HG03378 (cell line): ENCODE data around the gene HMGN1.

Experiments
- ATAC-seq: cut with Tn5 transposase; IDR thresholded peaks from one replicate; pipeline ENCODE4 v1.9.1; 2021; ENCODE audit warnings: mild to moderate bottlenecking, moderate library complexity; ENCODE audit not compliant: unreplicated experiment

The HMGN1 gene

GRCh38 chr21:39334611-39335010 is 14.3 kb downstream of the HMGN1 start:
- ATAC-seq, result no peak

- ATAC-seq, result no peak
Measured at GRCh38 chr21:39332175-39332574, 16.7 kb downstream of the HMGN1 start.

- no peak for ATAC-seq
Measured at GRCh38 chr21:39330001-39330400, 18.9 kb downstream of the HMGN1 start.

- no peak for ATAC-seq
Measured at GRCh38 chr21:39327727-39328126, 21.2 kb downstream of the HMGN1 start.

- no peak for ATAC-seq
Measured at GRCh38 chr21:39326607-39327307, 22.1 kb downstream of the HMGN1 start.

- no peak for ATAC-seq
Measured at GRCh38 chr21:39325458-39325857, 23.4 kb downstream of the HMGN1 start.

- ATAC-seq, result no peak
Measured at GRCh38 chr21:39321424-39321823, 27.5 kb downstream of the HMGN1 start.

GRCh38 chr21:39319814-39320332 is 29.0 kb downstream of the HMGN1 start:
- no peak for ATAC-seq

GRCh38 chr21:39319251-39319756 is 29.6 kb downstream of the HMGN1 start:
- ATAC-seq, result no peak

- no peak for ATAC-seq
Measured at GRCh38 chr21:39318091-39318959, 30.6 kb downstream of the HMGN1 start.

- ATAC-seq, result no peak
Measured at GRCh38 chr21:39317134-39318090, 31.5 kb downstream of the HMGN1 start.

GRCh38 chr21:39316729-39317128 is 32.2 kb downstream of the HMGN1 start:
- ATAC-seq, result no peak

- ATAC-seq, result no peak
Measured at GRCh38 chr21:39315603-39316445, 33.1 kb downstream of the HMGN1 start.

- no peak for ATAC-seq
Measured at GRCh38 chr21:39314143-39315027, 34.5 kb downstream of the HMGN1 start.

- no peak for ATAC-seq
Measured at GRCh38 chr21:39313571-39314142, 35.2 kb downstream of the HMGN1 start, which contains the start of gene BRWD1. Gene BRWD1 (minus strand): TSS chr21:39313632. CDS start chr21:39313491, 141 bp downstream.

GRCh38 chr21:39313042-39313570 is 35.8 kb downstream of the HMGN1 start:
- no peak for ATAC-seq

- ATAC-seq, result peak; percentile 70
Measured at GRCh38 chr21:39312112-39313041, 36.5 kb downstream of the HMGN1 start.
